ENCODE data around the gene SPRING1. TPM values are rescaled to one million over a fixed set of nuclear protein-coding genes. Genes with fewer than 3 reads are reported as not detected.

Gene SPRING1, protein sequence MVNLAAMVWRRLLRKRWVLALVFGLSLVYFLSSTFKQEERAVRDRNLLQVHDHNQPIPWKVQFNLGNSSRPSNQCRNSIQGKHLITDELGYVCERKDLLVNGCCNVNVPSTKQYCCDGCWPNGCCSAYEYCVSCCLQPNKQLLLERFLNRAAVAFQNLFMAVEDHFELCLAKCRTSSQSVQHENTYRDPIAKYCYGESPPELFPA
- polyA plus RNA-seq (2013, experiment 1 of 4): 34.8 TPM
- 36.7 TPM for polyA plus RNA-seq (2013, experiment 2 of 4)
- 20.9 TPM for polyA plus RNA-seq (2013, experiment 3 of 4)
- polyA plus RNA-seq (2013, experiment 4 of 4): 22.3 TPM

DNA sequence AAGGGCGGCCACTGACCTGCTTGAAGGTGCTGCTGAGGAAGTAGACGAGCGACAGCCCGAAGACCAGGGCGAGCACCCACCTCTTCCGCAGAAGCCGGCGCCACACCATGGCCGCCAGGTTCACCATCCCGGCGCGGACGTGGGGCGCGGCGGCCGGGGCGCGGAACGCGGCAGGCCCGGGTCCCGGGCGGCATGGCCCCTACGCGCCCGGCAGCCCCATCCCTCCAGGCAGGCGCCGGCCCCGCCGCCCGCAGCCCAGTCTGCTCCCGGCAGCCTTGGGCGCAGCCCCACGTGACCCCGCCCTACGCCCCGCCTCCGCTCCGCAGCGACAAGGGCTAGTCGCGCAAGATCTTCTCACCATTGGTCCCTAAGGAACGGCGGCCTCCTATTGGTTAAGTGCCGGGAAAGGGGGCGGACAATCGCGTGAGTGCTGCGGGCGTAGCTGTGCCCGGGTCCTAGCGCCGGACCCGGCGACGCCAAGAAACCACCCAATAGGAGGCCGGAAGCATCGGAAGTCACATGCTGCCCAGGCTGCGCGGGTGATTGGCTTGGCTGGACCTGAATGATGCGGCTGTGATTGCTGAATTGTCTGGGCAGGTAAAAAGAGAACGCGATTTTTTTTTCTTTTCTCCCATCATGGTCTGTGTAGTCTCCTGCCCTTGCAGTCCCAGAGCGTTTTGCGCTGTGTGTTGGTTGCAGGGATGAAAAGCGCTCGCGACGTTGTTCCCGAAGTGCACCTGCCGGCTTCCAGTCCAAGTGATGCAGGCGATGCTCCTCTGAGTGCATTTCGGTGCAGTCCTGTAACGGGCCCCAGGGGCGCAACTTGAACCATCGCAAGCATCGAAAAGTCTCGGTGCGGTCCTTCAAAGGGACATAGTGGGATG is at the start of gene SPRING1, which contains the start of gene RNFT2:
TSS of gene SPRING1 (minus strand) at position 296 of the 884 bp plus-strand sequence. CDS start at position 127, 169 bp downstream.
TSS of gene RNFT2 (plus strand) at position 542 of the 884 bp plus-strand sequence. CDS start 2,183 bp downstream, outside the sequence.
- Histone ChIP-seq H3K4me3 (ENCODE audit: insufficient read depth, low read depth, low read length) (peak within 1 kb of the TSS; percentile 65), H3K9me3 (ENCODE audit: control insufficient read depth, low read length) (no peaks in the 10 kb centered on the region), H3K4me1 (ENCODE audit: control insufficient read depth, insufficient read depth, low read length) (peaks cover 9% of the 10 kb centered on the region), H3K27ac (ENCODE audit: insufficient read depth, low read depth, low read length, poor library complexity, severe bottlenecking) (no peak within 1 kb of the TSS), H3K36me3 (ENCODE audit: control insufficient read depth, insufficient read depth, low read length) (no peaks in the 10 kb centered on the region), H3K27me3 (ENCODE audit: control insufficient read depth, insufficient read depth, low read length, poor library complexity, severe bottlenecking) (no peaks in the 10 kb centered on the region)
- WGBS, 2 experiments: 0% methylated on average over 80 of the region's 80 CpGs

DNA sequence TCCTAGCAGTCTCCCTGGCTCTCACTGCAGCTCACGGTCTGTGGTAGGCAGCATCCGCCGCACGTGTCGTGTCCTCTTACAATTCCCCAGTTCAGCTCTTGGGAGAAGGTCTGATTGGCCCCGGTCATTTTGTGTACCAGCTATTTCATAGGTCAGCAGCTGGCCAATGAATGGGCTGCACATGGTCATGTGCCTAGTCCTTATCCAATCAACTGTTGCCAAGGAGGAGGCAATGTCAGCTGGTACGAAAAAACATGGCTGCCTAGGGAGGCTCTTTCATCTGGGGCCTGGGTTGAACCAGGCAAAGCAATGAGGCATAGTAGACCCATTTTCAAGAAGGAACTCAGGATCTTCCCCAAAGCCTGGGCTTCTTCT is 46.4 kb upstream of the SPRING1 start:
- 94 to 95% methylated on average over 7 of the region's 7 CpGs for WGBS, 2 experiments
- H3K4me1 ChIP-seq (ENCODE audit: control insufficient read depth, insufficient read depth, low read length): no peaks in the 10 kb centered on the region
- H3K36me3 ChIP-seq (ENCODE audit: control insufficient read depth, insufficient read depth, low read length): peaks cover 42% of the 10 kb centered on the region
- H3K27ac ChIP-seq (ENCODE audit: insufficient read depth, low read depth, low read length, poor library complexity, severe bottlenecking): no peak overlapping the region
- H3K4me3 ChIP-seq (ENCODE audit: insufficient read depth, low read depth, low read length): no peak overlapping the region
- H3K27me3 ChIP-seq (ENCODE audit: control insufficient read depth, insufficient read depth, low read length, poor library complexity, severe bottlenecking): no peaks in the 10 kb centered on the region
- no peaks in the 10 kb centered on the region for H3K9me3 ChIP-seq (ENCODE audit: control insufficient read depth, low read length)

DNA sequence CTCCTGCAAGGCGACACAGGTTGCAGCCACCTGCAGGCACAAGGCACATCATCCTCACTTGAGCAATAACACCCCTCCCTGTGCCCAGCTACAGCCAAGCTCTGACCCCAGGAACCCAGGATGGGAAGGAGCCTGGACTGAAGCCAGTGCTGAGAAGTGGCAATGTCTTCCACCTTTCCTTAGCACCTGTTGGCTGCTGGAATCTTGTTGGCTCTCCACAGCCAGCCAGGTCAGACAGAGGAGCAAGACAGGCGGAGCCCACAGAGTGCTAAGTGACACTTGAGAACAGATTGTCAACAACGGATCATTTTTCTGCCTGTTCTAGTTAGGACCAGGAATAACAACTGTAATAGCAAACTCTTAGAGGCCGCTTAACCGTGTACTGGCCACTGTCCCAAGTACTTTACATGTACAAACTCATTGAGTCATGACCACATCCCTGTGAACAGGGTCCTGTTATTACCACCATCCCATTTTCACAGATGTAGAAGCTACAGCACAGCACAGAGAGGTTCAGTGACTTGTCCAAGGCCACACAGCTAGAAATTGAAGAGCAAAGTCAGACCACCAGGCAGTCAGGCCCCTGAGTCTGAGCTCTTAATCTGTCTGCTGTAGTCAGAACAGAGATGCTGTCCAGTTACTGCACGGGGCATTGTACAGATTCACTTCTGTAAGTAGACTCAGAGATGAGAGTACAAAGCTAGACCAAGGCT is 45.8 kb upstream of the SPRING1 start:
- Histone ChIP-seq H3K4me1 (ENCODE audit: control insufficient read depth, insufficient read depth, low read length) (no peaks in the 10 kb centered on the region), H3K27ac (ENCODE audit: insufficient read depth, low read depth, low read length, poor library complexity, severe bottlenecking) (no peak overlapping the region), H3K27me3 (ENCODE audit: control insufficient read depth, insufficient read depth, low read length, poor library complexity, severe bottlenecking) (no peaks in the 10 kb centered on the region), H3K4me3 (ENCODE audit: insufficient read depth, low read depth, low read length) (no peak overlapping the region), H3K36me3 (ENCODE audit: control insufficient read depth, insufficient read depth, low read length) (peaks cover 42% of the 10 kb centered on the region), H3K9me3 (ENCODE audit: control insufficient read depth, low read length) (no peaks in the 10 kb centered on the region)
- 93 to 96% methylated on average over 6 of the region's 6 CpGs for WGBS, 2 experiments

DNA sequence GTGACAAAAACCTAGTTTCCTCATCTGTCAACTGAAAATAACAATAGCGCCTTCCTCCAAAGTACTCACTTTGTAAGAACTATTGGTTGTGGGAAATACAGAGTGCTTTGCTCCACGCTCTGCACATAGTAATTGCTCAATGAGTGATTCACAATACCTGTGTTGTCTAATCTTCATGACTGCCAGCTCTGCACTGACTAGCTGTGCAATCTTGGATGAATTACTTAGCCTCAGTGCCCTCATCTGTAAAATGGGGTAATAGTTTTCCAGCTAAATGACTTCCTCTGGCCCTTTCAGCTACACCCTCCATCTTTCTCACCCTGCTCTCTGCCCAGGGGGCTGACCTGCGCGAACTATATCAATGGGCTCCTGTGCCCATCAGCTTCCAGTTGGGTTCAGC is 43.1 kb upstream of the SPRING1 start:
- Histone ChIP-seq H3K9me3 (ENCODE audit: control insufficient read depth, low read length) (no peaks in the 10 kb centered on the region), H3K27ac (ENCODE audit: insufficient read depth, low read depth, low read length, poor library complexity, severe bottlenecking) (no peak overlapping the region), H3K36me3 (ENCODE audit: control insufficient read depth, insufficient read depth, low read length) (peaks cover 33% of the 10 kb centered on the region), H3K27me3 (ENCODE audit: control insufficient read depth, insufficient read depth, low read length, poor library complexity, severe bottlenecking) (no peaks in the 10 kb centered on the region), H3K4me3 (ENCODE audit: insufficient read depth, low read depth, low read length) (no peak overlapping the region), H3K4me1 (ENCODE audit: control insufficient read depth, insufficient read depth, low read length) (no peaks in the 10 kb centered on the region)
- WGBS, 2 experiments: 72 to 73% methylated on average over 4 of the region's 4 CpGs

DNA sequence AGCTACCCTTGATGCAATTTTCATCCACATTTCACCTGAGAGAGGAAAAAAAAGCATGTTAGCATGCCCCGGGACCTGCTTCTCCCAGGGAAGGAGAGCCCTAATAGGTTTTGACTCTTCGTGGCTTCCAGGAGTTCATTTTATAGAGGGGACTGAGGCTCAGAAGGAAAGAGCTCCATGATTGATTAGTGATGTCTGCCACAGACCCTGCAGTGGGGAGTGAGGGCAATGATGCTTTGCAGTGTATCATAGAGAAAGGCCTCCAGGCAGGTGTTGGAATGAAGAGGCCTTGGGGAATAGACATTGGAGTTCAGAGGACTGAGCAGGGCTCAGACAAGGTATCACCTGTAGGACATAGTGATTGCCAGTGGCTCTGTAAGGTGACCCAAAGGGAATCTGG is 41.7 kb upstream of the SPRING1 start:
- Histone ChIP-seq H3K36me3 (ENCODE audit: control insufficient read depth, insufficient read depth, low read length) (peaks cover 33% of the 10 kb centered on the region), H3K4me3 (ENCODE audit: insufficient read depth, low read depth, low read length) (no peak overlapping the region), H3K9me3 (ENCODE audit: control insufficient read depth, low read length) (no peaks in the 10 kb centered on the region), H3K27me3 (ENCODE audit: control insufficient read depth, insufficient read depth, low read length, poor library complexity, severe bottlenecking) (no peaks in the 10 kb centered on the region), H3K4me1 (ENCODE audit: control insufficient read depth, insufficient read depth, low read length) (no peaks in the 10 kb centered on the region), H3K27ac (ENCODE audit: insufficient read depth, low read depth, low read length, poor library complexity, severe bottlenecking) (no peak overlapping the region)
- 91 to 93% methylated on average over 2 of the region's 2 CpGs for WGBS, 2 experiments

DNA sequence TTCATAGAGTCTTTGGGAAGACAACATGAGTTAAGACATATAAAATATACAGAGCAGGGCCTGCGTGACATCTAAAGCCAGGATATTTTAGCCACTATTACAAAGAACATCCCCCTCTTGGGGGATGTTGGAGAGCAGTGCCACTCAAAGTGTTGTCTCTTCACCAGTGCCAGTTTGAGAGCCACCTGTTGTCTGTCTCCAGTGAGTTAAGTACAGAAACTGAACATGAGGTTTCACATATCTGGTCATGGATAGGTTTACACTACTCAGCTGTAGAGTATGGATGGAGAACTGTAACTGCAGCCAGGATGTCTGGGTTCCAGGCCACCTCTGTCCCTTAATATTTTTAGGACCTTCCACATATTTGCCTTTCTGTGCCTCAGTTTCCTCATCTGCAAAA is 39.4 kb upstream of the SPRING1 start:
- H3K4me3 ChIP-seq (ENCODE audit: insufficient read depth, low read depth, low read length): no peak overlapping the region
- no peaks in the 10 kb centered on the region for H3K9me3 ChIP-seq (ENCODE audit: control insufficient read depth, low read length)
- peaks cover 25% of the 10 kb centered on the region for H3K36me3 ChIP-seq (ENCODE audit: control insufficient read depth, insufficient read depth, low read length)
- no peak overlapping the region for H3K27ac ChIP-seq (ENCODE audit: insufficient read depth, low read depth, low read length, poor library complexity, severe bottlenecking)
- H3K27me3 ChIP-seq (ENCODE audit: control insufficient read depth, insufficient read depth, low read length, poor library complexity, severe bottlenecking): no peaks in the 10 kb centered on the region
- H3K4me1 ChIP-seq (ENCODE audit: control insufficient read depth, insufficient read depth, low read length): no peaks in the 10 kb centered on the region
- 83 to 93% methylated on average over 1 of the region's 1 CpG for WGBS, 2 experiments

DNA sequence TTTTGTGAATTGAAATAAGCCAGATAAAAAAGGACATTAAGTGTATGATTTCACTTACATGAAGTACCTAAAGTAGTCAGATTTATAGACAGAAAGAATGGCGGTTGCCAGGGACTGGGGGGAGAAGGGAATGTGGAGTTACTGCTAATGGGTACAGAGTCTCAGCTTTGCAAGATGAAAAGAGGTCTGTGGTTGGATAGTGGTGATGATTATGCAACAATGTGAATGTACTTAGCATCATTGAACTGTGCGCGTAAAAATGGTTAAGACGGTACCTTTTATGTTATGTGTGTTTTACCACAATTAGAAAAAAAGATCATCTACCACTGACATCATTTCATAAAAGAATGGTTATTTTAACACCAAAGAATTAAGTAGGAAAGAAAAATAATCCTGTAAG is 36.2 kb upstream of the SPRING1 start:
- Histone ChIP-seq H3K4me1 (ENCODE audit: control insufficient read depth, insufficient read depth, low read length) (no peaks in the 10 kb centered on the region), H3K9me3 (ENCODE audit: control insufficient read depth, low read length) (no peaks in the 10 kb centered on the region), H3K36me3 (ENCODE audit: control insufficient read depth, insufficient read depth, low read length) (peaks cover 12% of the 10 kb centered on the region), H3K27ac (ENCODE audit: insufficient read depth, low read depth, low read length, poor library complexity, severe bottlenecking) (no peak overlapping the region), H3K27me3 (ENCODE audit: control insufficient read depth, insufficient read depth, low read length, poor library complexity, severe bottlenecking) (no peaks in the 10 kb centered on the region), H3K4me3 (ENCODE audit: insufficient read depth, low read depth, low read length) (no peak overlapping the region)
- WGBS, 2 experiments: 69 to 96% methylated on average over 1 to 4 of the region's 4 CpGs

DNA sequence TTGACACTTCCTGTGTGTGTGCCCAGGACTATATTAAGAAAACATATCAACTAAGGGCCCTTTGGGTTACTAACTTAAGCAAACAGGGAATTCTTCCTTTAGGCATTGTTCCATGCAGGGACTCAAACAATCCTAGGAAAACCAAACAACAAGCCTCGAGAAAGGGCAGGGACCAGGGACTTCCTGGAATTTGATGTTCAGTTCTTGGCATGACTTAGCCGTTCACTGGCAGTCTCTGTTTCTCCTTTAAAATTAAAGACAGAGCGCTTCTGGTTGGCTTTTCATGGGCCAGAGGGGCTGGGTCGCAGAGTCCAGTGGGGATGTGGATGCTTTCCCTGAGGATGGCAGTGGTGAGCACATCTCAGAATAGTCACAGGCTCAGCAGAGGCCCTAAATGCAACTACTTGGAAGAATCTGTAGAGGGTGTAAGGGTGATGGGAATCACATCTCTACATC is 35.4 kb upstream of the SPRING1 start:
- Histone ChIP-seq H3K4me1 (ENCODE audit: control insufficient read depth, insufficient read depth, low read length) (no peaks in the 10 kb centered on the region), H3K9me3 (ENCODE audit: control insufficient read depth, low read length) (no peaks in the 10 kb centered on the region), H3K27ac (ENCODE audit: insufficient read depth, low read depth, low read length, poor library complexity, severe bottlenecking) (no peak overlapping the region), H3K36me3 (ENCODE audit: control insufficient read depth, insufficient read depth, low read length) (peaks cover 12% of the 10 kb centered on the region), H3K27me3 (ENCODE audit: control insufficient read depth, insufficient read depth, low read length, poor library complexity, severe bottlenecking) (no peaks in the 10 kb centered on the region), H3K4me3 (ENCODE audit: insufficient read depth, low read depth, low read length) (no peak overlapping the region)
- WGBS, 2 experiments: 90 to 96% methylated on average over 4 of the region's 4 CpGs

DNA sequence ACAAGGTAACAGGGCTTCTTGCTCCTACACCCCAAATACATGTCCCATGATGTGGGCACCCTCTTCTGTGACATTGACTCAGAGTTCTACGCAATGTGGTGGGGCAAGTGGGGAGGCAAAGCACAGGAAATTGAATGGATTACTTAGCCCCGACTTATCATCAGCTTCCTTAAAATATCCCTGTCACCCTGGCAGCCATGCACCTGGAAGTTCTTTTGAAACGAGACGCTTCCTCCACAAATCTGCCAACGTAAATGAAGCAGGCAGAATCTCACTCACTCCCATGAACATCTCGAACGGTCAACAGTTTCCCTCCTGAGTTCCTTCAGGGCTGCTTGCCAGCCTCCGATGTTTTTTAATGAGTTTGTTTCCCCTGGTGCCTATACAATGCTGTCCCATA is 33.8 kb upstream of the SPRING1 start:
- 92 to 95% methylated on average over 8 of the region's 8 CpGs for WGBS, 2 experiments
- H3K27me3 ChIP-seq (ENCODE audit: control insufficient read depth, insufficient read depth, low read length, poor library complexity, severe bottlenecking): no peaks in the 10 kb centered on the region
- peaks cover 16% of the 10 kb centered on the region for H3K36me3 ChIP-seq (ENCODE audit: control insufficient read depth, insufficient read depth, low read length)

DNA sequence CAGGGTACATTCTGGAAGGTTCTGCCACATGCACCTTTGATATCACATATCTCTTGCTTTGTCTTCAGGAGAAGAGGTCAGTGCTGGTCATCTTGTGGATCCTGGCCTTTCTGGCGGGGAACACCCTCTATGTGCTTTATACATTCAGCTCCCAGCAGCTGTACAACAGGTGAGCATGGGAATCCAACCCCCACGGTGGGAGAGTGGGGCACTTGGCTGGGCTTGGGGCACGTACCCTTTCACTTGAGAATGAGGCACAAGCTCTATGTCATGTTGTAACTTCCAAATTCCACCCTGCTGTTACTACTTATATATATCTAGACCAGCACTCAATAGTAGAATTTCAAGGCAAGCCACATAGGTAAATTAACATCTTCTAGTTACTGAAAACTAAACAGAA is 28.9 kb upstream of the SPRING1 start:
- Histone ChIP-seq H3K36me3 (ENCODE audit: control insufficient read depth, insufficient read depth, low read length) (peaks cover 14% of the 10 kb centered on the region), H3K27ac (ENCODE audit: insufficient read depth, low read depth, low read length, poor library complexity, severe bottlenecking) (no peak overlapping the region)
- WGBS, 2 experiments: 94 to 98% methylated on average over 3 of the region's 3 CpGs

More for the DNA sequence above, 33.8 kb upstream of the SPRING1 start:
- H3K27ac ChIP-seq (ENCODE audit: insufficient read depth, low read depth, low read length, poor library complexity, severe bottlenecking): no peak overlapping the region
- H3K4me1 ChIP-seq (ENCODE audit: control insufficient read depth, insufficient read depth, low read length): no peaks in the 10 kb centered on the region
- no peaks in the 10 kb centered on the region for H3K9me3 ChIP-seq (ENCODE audit: control insufficient read depth, low read length)
- H3K4me3 ChIP-seq (ENCODE audit: insufficient read depth, low read depth, low read length): no peak overlapping the region

More for the DNA sequence above, 28.9 kb upstream of the SPRING1 start:
- no peaks in the 10 kb centered on the region for H3K4me1 ChIP-seq (ENCODE audit: control insufficient read depth, insufficient read depth, low read length)
- H3K9me3 ChIP-seq (ENCODE audit: control insufficient read depth, low read length): no peaks in the 10 kb centered on the region
- H3K4me3 ChIP-seq (ENCODE audit: insufficient read depth, low read depth, low read length): no peak overlapping the region
- H3K27me3 ChIP-seq (ENCODE audit: control insufficient read depth, insufficient read depth, low read length, poor library complexity, severe bottlenecking): no peaks in the 10 kb centered on the region

Data from ectodermal cell (in vitro differentiated cells).